H9 (cell line): ENCODE results near the gene ZSWIM1. TPM values are rescaled to one million over a fixed set of nuclear protein-coding genes. Genes with fewer than 3 reads are reported as not detected.

ENCODE experiments used
- DNase-seq: peaks from one replicate; pipeline ENCODE4 v3.0.0-alpha.2; 2017
- H2AFZ ChIP-seq: one replicate; pipeline ENCODE4 v1.6.1; 2013; ENCODE audit warnings: mild to moderate bottlenecking, low read length, control low read depth, moderate library complexity
- H2AK5ac ChIP-seq: 2 replicates; pipeline ENCODE4 v1.6.1; 2013; ENCODE audit warnings: low read length, control low read depth, mixed read lengths; ENCODE audit not compliant: insufficient read length
- H2BK120ac ChIP-seq: one replicate; pipeline ENCODE4 v1.6.1; 2013; ENCODE audit warnings: low read depth, mild to moderate bottlenecking, low read length, control low read depth, inconsistent platforms; ENCODE audit not compliant: poor library complexity, severe bottlenecking
- H2BK12ac ChIP-seq: 2 replicates; pipeline ENCODE4 v1.6.1; 2013; ENCODE audit warnings: low read length, control low read depth, mixed read lengths, low read depth; ENCODE audit not compliant: insufficient read length
- H2BK15ac ChIP-seq: 2 replicates; pipeline ENCODE4 v1.6.1; 2013; ENCODE audit warnings: low read depth, low read length, control low read depth
- H2BK20ac ChIP-seq: one replicate; pipeline ENCODE4 v1.6.1; 2013; ENCODE audit warnings: low read depth, mild to moderate bottlenecking, low read length, control low read depth, inconsistent platforms; ENCODE audit not compliant: poor library complexity, severe bottlenecking
- H2BK5ac ChIP-seq: 2 replicates; pipeline ENCODE4 v1.6.1; 2013; ENCODE audit warnings: low read length, control low read depth, mixed read lengths; ENCODE audit not compliant: insufficient read length
- H3K14ac ChIP-seq: 2 replicates; pipeline ENCODE4 v1.6.1; 2013; ENCODE audit warnings: low read length, control low read depth; ENCODE audit not compliant: insufficient read depth
- H3K18ac ChIP-seq: 2 replicates; pipeline ENCODE4 v1.6.1; 2013; ENCODE audit warnings: low read depth, mild to moderate bottlenecking, mixed read lengths, low read length, control low read depth; ENCODE audit not compliant: insufficient read length
- H3K23ac ChIP-seq: 2 replicates; pipeline ENCODE4 v1.6.1; 2013; ENCODE audit warnings: low read length, control low read depth, mixed read lengths, low read depth; ENCODE audit not compliant: insufficient read length
- H3K23me2 ChIP-seq: 2 replicates; pipeline ENCODE4 v1.6.1; 2013; ENCODE audit warnings: low read depth, mild to moderate bottlenecking, mixed read lengths, low read length, control low read depth; ENCODE audit not compliant: insufficient read length, poor library complexity, severe bottlenecking
- H3K27ac ChIP-seq: 2 replicates; pipeline ENCODE4 v1.5.1; 2013; ENCODE audit warnings: low read length, control low read depth, mixed read lengths, low read depth; ENCODE audit not compliant: insufficient read length
- H3K27me3 ChIP-seq: 2 replicates; pipeline ENCODE4 v1.6.1; 2013; ENCODE audit warnings: low read length, control low read depth, inconsistent platforms; ENCODE audit not compliant: insufficient read depth
- H3K4ac ChIP-seq: 2 replicates; pipeline ENCODE4 v1.6.1; 2013; ENCODE audit warnings: low read depth, mild to moderate bottlenecking, control low read depth, inconsistent platforms, low read length, moderate library complexity
- H3K4me1 ChIP-seq: 2 replicates; pipeline ENCODE4 v1.6.1; 2013; ENCODE audit warnings: low read length, control low read depth, inconsistent platforms; ENCODE audit not compliant: insufficient read depth
- H3K4me2 ChIP-seq: 2 replicates; pipeline ENCODE4 v1.6.1; 2013; ENCODE audit warnings: low read length, control low read depth, mixed read lengths; ENCODE audit not compliant: insufficient read length, insufficient read depth
- H3K56ac ChIP-seq: 2 replicates; pipeline ENCODE4 v1.6.1; 2013; ENCODE audit warnings: low read depth, mild to moderate bottlenecking, mixed read lengths, low read length, control low read depth; ENCODE audit not compliant: insufficient read length
- H3K79me1 ChIP-seq: 2 replicates; pipeline ENCODE4 v1.6.1; 2013; ENCODE audit warnings: low read depth, mild to moderate bottlenecking, moderate library complexity, low read length, control low read depth, inconsistent platforms; ENCODE audit not compliant: insufficient read depth, poor library complexity, severe bottlenecking
- H3K79me2 ChIP-seq: 2 replicates; pipeline ENCODE4 v1.6.1; 2013; ENCODE audit warnings: low read length, control low read depth, inconsistent platforms; ENCODE audit not compliant: insufficient read depth
- H3K9ac ChIP-seq: 2 replicates; pipeline ENCODE4 v1.6.1; 2013; ENCODE audit warnings: low read length, control low read depth, mixed read lengths; ENCODE audit not compliant: insufficient read length; ENCODE audit errors: extremely low read depth
- H3K9me3 ChIP-seq: one replicate; pipeline ENCODE4 v1.6.1; 2013; ENCODE audit warnings: low read depth, low read length, inconsistent platforms; ENCODE audit not compliant: control insufficient read depth
- H3T11ph ChIP-seq: one replicate; pipeline ENCODE4 v1.6.1; 2013; ENCODE audit warnings: mild to moderate bottlenecking, low read length, control low read depth, inconsistent platforms
- H4K20me1 ChIP-seq: one replicate; pipeline ENCODE4 v1.6.1; 2013; ENCODE audit not compliant: control insufficient read depth, insufficient read length, insufficient read depth
- H4K5ac ChIP-seq: 2 replicates; pipeline ENCODE4 v1.6.1; 2013; ENCODE audit warnings: low read depth, mild to moderate bottlenecking, mixed read lengths, low read length, control low read depth; ENCODE audit not compliant: insufficient read length
- H4K8ac ChIP-seq: replicated peaks from 2 replicates; pipeline ENCODE4 v1.6.1; 2013; ENCODE audit warnings: low read length, control low read depth, mixed read lengths, low read depth; ENCODE audit not compliant: insufficient read length
- H4K91ac ChIP-seq: 2 replicates; pipeline ENCODE4 v1.6.1; 2013; ENCODE audit warnings: low read depth, mild to moderate bottlenecking, moderate library complexity, mixed read lengths, low read length, control low read depth; ENCODE audit not compliant: insufficient read length
- H3K27ac Mint-ChIP-seq, 3 experiments: 2 replicates in 2 of 3; 3 replicates in 1 of 3; pipeline ENCODE4 v1.8.0; 2020 to 2021; ENCODE audit warnings: mixed read lengths in 3 of 3, mild to moderate bottlenecking in 1 of 3, moderate library complexity in 1 of 3
- H3K27me3 Mint-ChIP-seq: 2 replicates; pipeline ENCODE4 v1.8.0; 2021; ENCODE audit warnings: low read depth, mild to moderate bottlenecking, moderate library complexity, mixed read lengths
- H3K36me3 Mint-ChIP-seq, 3 experiments: 2 replicates in 2 of 3; 3 replicates in 1 of 3; pipeline ENCODE4 v1.8.0; 2020 to 2021; ENCODE audit warnings: low read depth in 3 of 3, mixed read lengths in 3 of 3; ENCODE audit not compliant: insufficient read depth in 1 of 3
- H3K4me1 Mint-ChIP-seq, 2 experiments: 2 replicates each; pipeline ENCODE4 v1.8.0; 2020; ENCODE audit warnings: mixed read lengths in 2 of 2
- H3K4me3 Mint-ChIP-seq, 2 experiments: 2 replicates in 1 of 2; 3 replicates in 1 of 2; pipeline ENCODE4 v1.8.0; 2020 to 2021; ENCODE audit warnings: mild to moderate bottlenecking in 2 of 2, mixed read lengths in 2 of 2, moderate library complexity in 1 of 2
- H3K9me3 Mint-ChIP-seq, 2 experiments: 2 replicates in 1 of 2; 3 replicates in 1 of 2; pipeline ENCODE4 v1.8.0; 2020; ENCODE audit warnings: mild to moderate bottlenecking in 2 of 2, mixed read lengths in 2 of 2, moderate library complexity in 1 of 2
- CTCF ChIP-seq: fragments of 200-600 bp; sonication (generic); conservative IDR thresholded peaks from 3 replicates; pipeline ENCODE4 v1.8.0; 2021; ENCODE audit warnings: antibody characterized with exemption, mild to moderate bottlenecking
- WGBS: extraction: QIAGEN DNeasy Blood & Tissue Kit; methylation state at CpG from one replicate; pipeline ENCODE4 v1.1.7; 2013; ENCODE audit warnings: missing lambda C conversion rate, low lambda C conversion rate, mixed read lengths; ENCODE audit not compliant: insufficient read length; ENCODE audit errors: extremely low coverage; 5-methylcytosine and 5-hydroxymethylcytosine counted together
- total RNA-seq: library from RNA; stranded (reverse); gene quantifications from 2 replicates; pipeline ENCODE4 v1.2.1, GENCODE V29; 2021

ZSWIM1 gene
- total RNA-seq, 1 experiment from 2014 or later: 13.0 TPM

DNA sequence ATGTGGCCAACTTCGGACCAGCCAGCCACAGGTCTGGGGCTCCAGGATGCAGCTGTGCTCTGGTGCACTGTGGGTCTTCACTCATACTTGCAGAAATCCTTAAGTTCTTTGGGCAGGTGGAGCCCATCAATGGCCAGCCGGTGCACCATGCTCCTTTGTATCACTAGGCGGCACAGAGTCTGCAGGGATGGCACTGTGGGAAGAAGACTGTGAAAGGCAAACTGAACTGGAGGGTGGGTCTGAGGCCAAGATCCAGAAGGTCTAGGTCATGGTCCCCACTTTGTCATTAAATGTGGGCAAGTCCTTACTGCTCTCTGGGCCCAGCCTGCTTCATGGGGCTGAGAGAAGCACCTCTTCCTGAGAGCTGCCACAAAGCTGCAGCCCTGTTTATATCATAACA lies 7.7 kb downstream of the ZSWIM1 start:
- Histone ChIP-seq H2BK120ac (no peak overlapping the region), H3K9me3 (no peaks in the 10 kb centered on the region), H3K18ac (no peak overlapping the region), H2BK12ac (no peak overlapping the region), H4K20me1 (no peaks in the 10 kb centered on the region), H4K8ac (no peak overlapping the region), H2AK5ac (no peak overlapping the region), H3K23me2 (peaks cover 13% of the 10 kb centered on the region), H3T11ph (no peak overlapping the region), H2AFZ (no peak overlapping the region), H4K5ac (no peak overlapping the region), H2BK15ac (no peak overlapping the region), H3K23ac (no peak overlapping the region), H3K14ac (no peak overlapping the region), H2BK20ac (no peak overlapping the region), H3K4ac (no peak overlapping the region), H3K9ac (no peak overlapping the region), H3K56ac (no peak overlapping the region), H2BK5ac (no peak overlapping the region), H3K79me2 (no peaks in the 10 kb centered on the region), H3K4me1 (no peaks in the 10 kb centered on the region), H3K27me3 (no peaks in the 10 kb centered on the region), H3K4me2 (no peak overlapping the region), H4K91ac (no peak overlapping the region), H3K79me1 (no peaks in the 10 kb centered on the region), H3K27ac (no peak overlapping the region)
- no peak overlapping the region for H3K27ac Mint-ChIP-seq
- peaks cover 5 to 14% of the 10 kb centered on the region in 2 experiments; a peak in 3 of 4 replicates for H3K4me1 Mint-ChIP-seq
- no peak for DNase-seq
- TF ChIP-seq CTCF: no peak
- no peaks in the 10 kb centered on the region; a peak in 1 of 5 replicates for H3K9me3 Mint-ChIP-seq
- peaks cover 8 to 25% (median 16%) of the 10 kb centered on the region in 3 experiments for H3K36me3 Mint-ChIP-seq
- no CpG with 5 or more reads among the region's 3 CpGs for WGBS
- H3K4me3 Mint-ChIP-seq: no peak overlapping the region; a peak in 1 of 5 replicates
- no peaks in the 10 kb centered on the region for H3K27me3 Mint-ChIP-seq
